Endodermal cell (in vitro differentiated cells): ENCODE data around the gene KIAA0513. TPM values are rescaled to one million over a fixed set of nuclear protein-coding genes. Genes with fewer than 3 reads are reported as not detected.

ENCODE experiments used
- DNase-seq: peaks from one replicate; pipeline ENCODE4 v3.0.0-alpha.2; 2017
- H3K27ac ChIP-seq: 2 replicates; pipeline ENCODE4 v1.5.1; 2013; ENCODE audit warnings: mild to moderate bottlenecking, low read depth, low read length, moderate library complexity
- H3K27me3 ChIP-seq: 2 replicates; pipeline ENCODE4 v1.6.1; 2013; ENCODE audit warnings: mild to moderate bottlenecking, low read length, moderate library complexity; ENCODE audit not compliant: insufficient read depth, control insufficient read depth, poor library complexity, severe bottlenecking
- H3K36me3 ChIP-seq: 2 replicates; pipeline ENCODE4 v1.7.0; 2013; ENCODE audit warnings: mild to moderate bottlenecking, low read length, moderate library complexity; ENCODE audit not compliant: control insufficient read depth, insufficient read depth
- H3K4me1 ChIP-seq: one replicate; pipeline ENCODE4 v1.7.0; 2013; ENCODE audit warnings: low read length; ENCODE audit not compliant: control insufficient read depth, insufficient read depth
- H3K4me3 ChIP-seq: 2 replicates; pipeline ENCODE4 v1.5.1; 2013; ENCODE audit warnings: mild to moderate bottlenecking, low read length, moderate library complexity
- H3K9ac ChIP-seq: 2 replicates; pipeline ENCODE4 v1.6.1; 2013; ENCODE audit warnings: mild to moderate bottlenecking, low read length, moderate library complexity; ENCODE audit not compliant: poor library complexity, severe bottlenecking; ENCODE audit errors: extremely low read depth
- H3K9me3 ChIP-seq: 2 replicates; pipeline ENCODE4 v1.6.1; 2013; ENCODE audit warnings: mild to moderate bottlenecking, low read length, moderate library complexity; ENCODE audit not compliant: control insufficient read depth
- H3K27ac Mint-ChIP-seq: 2 replicates; pipeline ENCODE4 v1.8.0; 2020; ENCODE audit warnings: mixed read lengths
- H3K27me3 Mint-ChIP-seq: 2 replicates; pipeline ENCODE4 v1.8.0; 2021; ENCODE audit warnings: mild to moderate bottlenecking, mixed read lengths; ENCODE audit not compliant: insufficient read depth
- H3K36me3 Mint-ChIP-seq: 2 replicates; pipeline ENCODE4 v1.8.0; 2020; ENCODE audit warnings: low read depth, mixed read lengths
- H3K4me1 Mint-ChIP-seq: 2 replicates; pipeline ENCODE4 v1.8.0; 2020; ENCODE audit warnings: mixed read lengths
- H3K4me3 Mint-ChIP-seq: 2 replicates; pipeline ENCODE4 v1.8.0; 2020; ENCODE audit warnings: mild to moderate bottlenecking, moderate library complexity, mixed read lengths
- H3K9me3 Mint-ChIP-seq: 2 replicates; pipeline ENCODE4 v1.8.0; 2020; ENCODE audit warnings: mild to moderate bottlenecking, mixed read lengths
- WGBS, 2 experiments: methylation state at CpG; one replicate each; pipeline versions ENCODE4 v1.1.5 to v1.1.7; 2013; ENCODE audit warnings: missing lambda C conversion rate in 2 of 2, mixed read lengths in 1 of 2; ENCODE audit not compliant: insufficient coverage in 1 of 2, insufficient read length in 1 of 2; 5-methylcytosine and 5-hydroxymethylcytosine counted together
- total RNA-seq, 2 donors: library from RNA; stranded (reverse); fragmentation: NEBNext Ultra II Directional in 1 of 2; extraction: Animal tissue kit (Norgen Biotek cat#: 25700) in 1 of 2; gene quantifications; 2 replicates in 1 of 2; 3 replicates in 1 of 2; pipeline ENCODE4 v1.2.1, GENCODE V29; 2021
- TF ChIP-seq, protein P1 (sequence below): fragments of 200-600 bp; sonication (generic); conservative IDR thresholded peaks from 2 replicates; pipeline ENCODE4 v1.5.0; 2021; ENCODE audit warnings: antibody characterized with exemption, mild to moderate bottlenecking

The KIAA0513 gene
- total RNA-seq, 2 donors from 2014 or later, result 9.2 to 16.0 TPM

DNA sequence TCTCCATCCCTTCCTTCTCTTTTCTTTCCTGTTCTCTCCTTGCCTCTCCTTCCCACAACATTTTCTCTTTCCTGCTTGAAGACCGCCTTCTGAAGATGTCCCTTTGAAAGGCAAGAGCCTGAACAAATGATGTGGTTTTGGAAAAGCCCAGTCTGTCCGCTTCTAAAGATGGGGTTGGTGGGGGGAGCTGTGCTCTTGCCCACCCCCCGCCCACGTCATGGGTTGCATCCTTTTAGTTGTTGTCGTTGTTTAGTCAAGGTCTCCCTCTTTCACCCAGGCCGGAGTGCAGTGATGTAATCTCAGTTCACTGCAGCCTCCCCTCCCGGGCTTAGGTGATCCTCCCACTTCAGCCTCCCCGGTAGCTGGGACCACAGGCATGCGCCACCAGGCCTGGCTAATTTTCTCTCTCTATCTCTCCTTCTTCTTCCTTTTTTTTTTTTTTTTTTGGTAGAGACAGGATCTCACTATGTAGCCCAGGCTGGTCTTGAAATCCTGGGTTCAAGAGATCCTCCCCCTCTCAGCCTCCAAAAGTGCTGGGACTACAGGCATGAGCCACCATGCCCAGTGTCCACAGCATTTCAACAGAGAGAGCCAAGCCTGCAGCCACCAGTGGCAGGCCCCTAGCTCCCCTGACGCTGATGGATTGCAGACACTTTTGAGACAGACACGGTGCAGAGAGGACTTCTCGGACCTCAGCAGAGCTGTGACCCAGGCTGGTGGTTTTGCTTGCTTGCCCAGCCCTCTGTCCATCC lies 110.7 kb downstream of the KIAA0513 start:
- H3K27me3 Mint-ChIP-seq, result peaks cover 10% of the 10 kb centered on the region
- Histone ChIP-seq H3K4me1 (no peaks in the 10 kb centered on the region), H3K9me3 (no peaks in the 10 kb centered on the region), H3K36me3 (no peaks in the 10 kb centered on the region), H3K27ac (no peak overlapping the region), H3K27me3 (no peaks in the 10 kb centered on the region), H3K9ac (no peak overlapping the region), H3K4me3 (no peak overlapping the region)
- peaks cover 2% of the 10 kb centered on the region for H3K9me3 Mint-ChIP-seq
- TF ChIP-seq, protein P1, sequence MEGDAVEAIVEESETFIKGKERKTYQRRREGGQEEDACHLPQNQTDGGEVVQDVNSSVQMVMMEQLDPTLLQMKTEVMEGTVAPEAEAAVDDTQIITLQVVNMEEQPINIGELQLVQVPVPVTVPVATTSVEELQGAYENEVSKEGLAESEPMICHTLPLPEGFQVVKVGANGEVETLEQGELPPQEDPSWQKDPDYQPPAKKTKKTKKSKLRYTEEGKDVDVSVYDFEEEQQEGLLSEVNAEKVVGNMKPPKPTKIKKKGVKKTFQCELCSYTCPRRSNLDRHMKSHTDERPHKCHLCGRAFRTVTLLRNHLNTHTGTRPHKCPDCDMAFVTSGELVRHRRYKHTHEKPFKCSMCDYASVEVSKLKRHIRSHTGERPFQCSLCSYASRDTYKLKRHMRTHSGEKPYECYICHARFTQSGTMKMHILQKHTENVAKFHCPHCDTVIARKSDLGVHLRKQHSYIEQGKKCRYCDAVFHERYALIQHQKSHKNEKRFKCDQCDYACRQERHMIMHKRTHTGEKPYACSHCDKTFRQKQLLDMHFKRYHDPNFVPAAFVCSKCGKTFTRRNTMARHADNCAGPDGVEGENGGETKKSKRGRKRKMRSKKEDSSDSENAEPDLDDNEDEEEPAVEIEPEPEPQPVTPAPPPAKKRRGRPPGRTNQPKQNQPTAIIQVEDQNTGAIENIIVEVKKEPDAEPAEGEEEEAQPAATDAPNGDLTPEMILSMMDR, result no peak
- no peaks in the 10 kb centered on the region for H3K36me3 Mint-ChIP-seq
- no peak for DNase-seq
- WGBS, 2 experiments, result 91 to 93% methylated on average over 6 to 12 of the region's 12 CpGs
- peaks cover 1% of the 10 kb centered on the region for H3K4me1 Mint-ChIP-seq
- H3K27ac Mint-ChIP-seq, result no peak overlapping the region
- no peak overlapping the region for H3K4me3 Mint-ChIP-seq

DNA sequence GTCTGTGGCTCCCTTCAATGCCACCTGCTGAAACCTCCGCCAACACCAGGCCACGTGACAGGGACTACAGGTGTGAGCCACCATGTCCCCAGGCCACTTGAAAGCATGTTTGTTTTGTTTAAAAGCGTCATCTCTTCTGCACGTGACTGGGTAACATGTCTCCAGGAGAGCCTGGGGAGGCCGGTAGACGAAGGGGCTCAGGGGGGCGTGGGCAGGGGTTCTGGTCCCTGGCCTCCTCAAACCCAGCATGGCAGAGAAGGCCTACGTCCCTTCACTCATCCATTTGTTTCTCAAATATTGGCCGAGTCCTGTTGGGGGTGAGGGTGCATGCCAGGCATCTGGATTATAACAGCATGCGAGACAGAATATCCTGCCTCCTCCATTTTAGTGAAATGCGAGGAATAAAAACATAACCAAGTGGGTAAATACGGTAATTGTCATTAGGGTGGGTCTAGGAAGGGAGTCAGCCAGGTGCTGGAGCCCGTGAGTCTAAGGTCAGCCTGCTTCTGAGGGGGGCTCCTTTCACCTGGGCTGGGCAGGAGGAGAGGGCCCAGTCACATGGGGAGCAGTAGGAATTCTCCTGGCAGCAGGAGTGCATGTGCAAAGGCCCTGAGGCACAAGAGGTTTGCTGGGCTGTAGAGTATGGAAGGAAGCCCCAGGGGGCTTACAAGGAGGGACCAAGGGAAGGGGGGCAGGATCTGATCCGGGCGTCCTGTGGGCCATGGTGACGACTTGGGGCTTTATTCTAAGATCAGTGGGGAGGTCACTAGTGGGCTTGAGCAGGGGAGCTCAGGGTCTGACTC lies 111.4 kb downstream of the KIAA0513 start:
- no peak overlapping the region for H3K4me3 Mint-ChIP-seq

DNA sequence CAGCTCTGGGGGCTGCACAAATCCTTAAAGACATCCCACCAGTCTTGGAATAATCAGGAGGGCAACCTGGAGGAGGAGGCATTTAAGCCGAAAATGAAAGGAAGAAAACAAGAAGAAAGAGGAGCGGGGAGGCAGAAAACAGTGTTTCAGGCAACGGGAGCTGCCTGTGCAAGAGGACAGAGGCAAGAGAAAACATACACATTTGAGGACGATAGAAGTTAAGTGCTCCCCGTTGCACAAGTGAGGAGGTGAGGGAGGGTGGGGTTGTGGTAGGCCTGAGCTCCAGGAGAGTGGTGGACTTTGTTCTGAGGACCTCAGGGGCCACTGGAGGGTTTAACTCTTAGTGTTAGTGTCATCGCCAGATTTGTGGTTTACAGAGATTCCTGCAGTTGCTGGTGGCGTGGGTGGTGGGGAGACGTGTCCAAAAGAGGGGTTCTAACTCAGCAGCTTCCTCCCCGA lies 112.3 kb downstream of the KIAA0513 start:
- H3K9ac ChIP-seq, result no peak overlapping the region
- TF ChIP-seq, protein P1, result no peak
- no peaks in the 10 kb centered on the region for H3K9me3 ChIP-seq
- WGBS, 2 experiments, result 88 to 100% methylated on average over 4 to 9 of the region's 9 CpGs
- H3K36me3 ChIP-seq, result no peaks in the 10 kb centered on the region
- H3K4me1 Mint-ChIP-seq, result peaks cover 4% of the 10 kb centered on the region
- no peak overlapping the region for H3K4me3 Mint-ChIP-seq
- no peaks in the 10 kb centered on the region for H3K27me3 ChIP-seq
- no peak for DNase-seq
- H3K9me3 Mint-ChIP-seq, result peaks cover 2% of the 10 kb centered on the region
- no peak overlapping the region for H3K27ac ChIP-seq
- peak overlapping the region; percentile 55 for H3K27ac Mint-ChIP-seq
- H3K4me1 ChIP-seq, result no peaks in the 10 kb centered on the region
- H3K4me3 ChIP-seq, result no peak overlapping the region
- H3K27me3 Mint-ChIP-seq, result peaks cover 7% of the 10 kb centered on the region
- H3K36me3 Mint-ChIP-seq, result no peaks in the 10 kb centered on the region

More for the DNA sequence above, 111.4 kb downstream of the KIAA0513 start:
- Mint-ChIP-seq H3K36me3 (no peaks in the 10 kb centered on the region), H3K27me3 (peaks cover 9% of the 10 kb centered on the region), H3K27ac (no peak overlapping the region), H3K4me1 (peaks cover 4% of the 10 kb centered on the region), H3K9me3 (peaks cover 2% of the 10 kb centered on the region)
- H3K4me1 ChIP-seq, result no peaks in the 10 kb centered on the region
- no peaks in the 10 kb centered on the region for H3K9me3 ChIP-seq
- no peak overlapping the region for H3K4me3 ChIP-seq
- H3K27ac ChIP-seq, result no peak overlapping the region
- no peak overlapping the region for H3K9ac ChIP-seq
- TF ChIP-seq, protein P1, result no peak
- H3K36me3 ChIP-seq, result no peaks in the 10 kb centered on the region
- H3K27me3 ChIP-seq, result no peaks in the 10 kb centered on the region
- 90 to 94% methylated on average over 9 to 16 of the region's 16 CpGs for WGBS, 2 experiments
- no peak for DNase-seq
